Right renal pelvis (tissue), 4 donors: Measurements from ENCODE around the gene PROM2. TPM values are rescaled to one million over a fixed set of nuclear protein-coding genes. Genes with fewer than 3 reads are reported as not detected.

Source experiments
- DNase-seq, 4 donors: peaks; one replicate each; pipeline ENCODE4 v3.0.0-alpha.2; 2013; ENCODE audit warnings: low read depth in 4 of 4, low spot score in 3 of 4, missing footprints in 1 of 4
- polyA plus RNA-seq, 4 donors: library from polyadenylated mRNA; unstranded; fragments of 120-200 nt; gene quantifications; one replicate each; pipeline ENCODE4 v1.2.1, GENCODE V29; 2013; ENCODE audit not compliant: insufficient read length in 4 of 4

The PROM2 gene
- polyA plus RNA-seq, 4 donors, result 24.9 to 45.1 (median 34.7) TPM

DNA sequence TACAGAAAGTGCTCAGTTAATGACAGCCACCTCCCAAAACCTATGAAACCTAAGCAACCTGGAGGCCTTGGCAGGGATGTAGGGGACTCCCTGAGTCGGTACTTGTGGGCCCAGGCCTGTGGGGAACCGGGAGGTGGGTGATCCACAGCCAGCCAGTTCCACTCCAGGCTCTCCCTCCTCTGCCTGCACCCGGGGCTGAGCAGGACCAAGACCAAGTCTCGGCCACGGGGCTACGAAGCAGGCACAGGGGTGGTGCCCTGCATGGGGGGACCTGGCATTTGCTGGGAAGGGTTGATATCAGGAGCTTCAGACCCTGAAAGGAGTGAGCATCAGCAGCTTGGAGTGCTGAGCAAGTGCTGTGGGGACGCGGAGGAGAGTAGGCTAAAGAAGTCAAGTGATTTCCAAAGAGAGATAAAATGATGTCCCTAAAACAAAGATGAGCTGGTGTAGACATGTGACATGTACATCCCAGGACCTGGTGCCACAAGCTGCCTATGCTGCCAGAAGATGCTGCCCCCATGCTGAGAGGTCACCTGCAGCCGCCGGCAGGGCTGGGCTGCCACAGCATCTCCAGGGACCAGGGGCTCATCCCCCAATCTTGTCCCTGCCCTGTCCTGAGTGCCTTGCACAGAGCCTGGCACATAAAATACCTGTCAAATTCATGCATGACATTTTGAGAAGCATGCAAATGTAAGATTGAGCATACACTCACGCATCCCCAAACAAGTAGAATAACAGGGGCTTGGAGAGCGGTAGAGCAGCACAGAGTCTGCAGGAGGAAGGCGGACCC lies 44.4 kb downstream of the PROM2 start:
- DNase-seq, result no peak

DNA sequence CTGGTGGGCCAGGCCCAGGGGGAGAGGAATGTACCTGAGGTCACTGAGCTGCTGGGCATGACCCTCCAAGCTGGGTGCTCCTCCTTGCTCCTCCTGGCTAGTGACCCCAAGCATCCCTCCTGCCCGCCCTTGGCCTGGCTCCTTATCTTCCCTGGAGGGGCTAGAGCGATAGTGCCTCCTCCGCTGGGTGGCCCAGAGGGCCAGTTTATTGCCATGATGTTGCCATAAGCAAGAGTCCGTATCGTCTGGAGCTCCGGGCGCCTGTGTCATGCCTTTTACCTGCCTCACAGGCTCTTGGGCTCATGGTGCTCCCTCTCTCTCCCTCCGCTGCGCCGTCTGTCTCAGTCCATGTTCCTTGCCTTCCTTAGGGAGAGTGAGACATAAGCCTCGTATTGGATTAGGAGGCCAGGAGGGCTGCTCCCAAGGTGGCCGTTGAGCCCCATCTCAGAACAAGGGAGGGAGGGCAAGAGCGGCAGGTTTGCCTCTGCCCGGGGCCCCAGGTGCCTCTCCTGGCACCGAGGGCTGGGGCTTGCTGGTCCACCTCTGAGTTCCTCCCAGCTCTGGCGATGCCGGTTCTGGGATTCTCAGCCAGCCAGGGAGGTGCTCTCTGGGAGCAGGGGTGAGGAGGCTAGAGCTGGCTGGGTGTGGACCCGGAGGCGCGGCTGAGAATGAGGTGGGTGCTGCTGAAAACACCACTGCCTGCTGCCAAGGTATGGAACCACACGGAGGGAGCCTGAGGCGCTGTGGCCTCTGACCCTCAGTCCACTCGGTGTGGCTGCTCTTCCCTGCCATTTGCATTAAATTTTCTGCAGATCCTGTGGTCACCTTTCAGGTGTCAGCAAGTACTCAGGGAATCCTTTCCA lies 45.5 kb downstream of the PROM2 start:
- no peak for DNase-seq

DNA sequence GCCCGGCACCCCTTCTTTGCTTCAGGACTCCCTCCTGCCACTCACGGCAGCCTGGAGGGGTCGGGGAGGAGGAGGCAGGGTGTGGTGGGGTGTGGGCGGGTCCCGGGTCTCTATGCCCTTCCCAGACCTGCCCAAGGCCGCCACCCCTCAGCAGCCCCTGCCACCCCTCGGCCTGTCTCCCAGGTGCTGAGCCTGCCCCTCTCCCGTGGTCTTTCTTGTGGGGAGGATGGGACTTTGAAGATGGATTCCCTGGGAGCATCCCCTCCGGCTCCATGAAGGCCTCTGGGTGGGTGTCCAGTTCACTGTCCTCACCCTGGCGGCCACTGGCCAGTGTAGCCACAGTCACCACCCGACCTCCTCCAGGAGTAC lies 46.1 kb downstream of the PROM2 start:
- DNase-seq, result no peak

DNA sequence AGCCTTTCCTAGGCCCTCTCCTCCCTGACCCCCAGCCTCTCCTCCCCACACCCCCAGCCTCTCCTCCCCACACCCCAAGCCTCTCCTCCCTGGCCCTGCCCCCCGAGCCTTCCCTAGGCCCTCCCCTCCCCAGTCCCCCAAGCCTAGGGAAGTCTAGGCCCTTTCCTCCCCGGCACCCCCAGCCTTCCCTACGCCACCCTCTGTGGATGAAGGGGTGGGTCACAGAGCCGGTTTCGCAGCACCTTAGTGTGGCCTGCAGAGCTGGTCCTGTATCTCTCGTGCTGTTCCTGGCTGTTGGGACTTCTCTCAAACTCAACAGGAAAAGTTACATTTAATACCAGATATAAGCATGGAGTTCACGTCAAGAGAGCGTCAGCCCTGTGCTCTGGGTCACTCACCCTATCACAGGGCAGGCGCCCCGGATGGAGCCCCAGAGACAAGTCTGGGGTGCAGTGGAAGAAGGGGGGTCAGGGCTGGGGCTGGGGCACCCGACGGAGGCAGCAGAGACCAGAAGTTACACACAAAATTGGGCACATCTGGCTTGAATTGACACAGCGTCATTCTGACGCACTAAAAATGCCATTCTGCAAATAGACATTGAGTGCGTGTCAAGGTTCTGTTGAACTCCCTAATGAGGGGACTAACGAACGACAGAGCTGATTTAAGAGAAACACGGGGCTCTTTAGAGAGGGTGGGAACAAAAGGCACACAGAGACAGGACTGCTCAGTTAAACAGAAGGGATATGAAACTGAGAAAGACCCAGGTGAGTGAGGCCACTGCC lies 46.9 kb downstream of the PROM2 start:
- no peak for DNase-seq

DNA sequence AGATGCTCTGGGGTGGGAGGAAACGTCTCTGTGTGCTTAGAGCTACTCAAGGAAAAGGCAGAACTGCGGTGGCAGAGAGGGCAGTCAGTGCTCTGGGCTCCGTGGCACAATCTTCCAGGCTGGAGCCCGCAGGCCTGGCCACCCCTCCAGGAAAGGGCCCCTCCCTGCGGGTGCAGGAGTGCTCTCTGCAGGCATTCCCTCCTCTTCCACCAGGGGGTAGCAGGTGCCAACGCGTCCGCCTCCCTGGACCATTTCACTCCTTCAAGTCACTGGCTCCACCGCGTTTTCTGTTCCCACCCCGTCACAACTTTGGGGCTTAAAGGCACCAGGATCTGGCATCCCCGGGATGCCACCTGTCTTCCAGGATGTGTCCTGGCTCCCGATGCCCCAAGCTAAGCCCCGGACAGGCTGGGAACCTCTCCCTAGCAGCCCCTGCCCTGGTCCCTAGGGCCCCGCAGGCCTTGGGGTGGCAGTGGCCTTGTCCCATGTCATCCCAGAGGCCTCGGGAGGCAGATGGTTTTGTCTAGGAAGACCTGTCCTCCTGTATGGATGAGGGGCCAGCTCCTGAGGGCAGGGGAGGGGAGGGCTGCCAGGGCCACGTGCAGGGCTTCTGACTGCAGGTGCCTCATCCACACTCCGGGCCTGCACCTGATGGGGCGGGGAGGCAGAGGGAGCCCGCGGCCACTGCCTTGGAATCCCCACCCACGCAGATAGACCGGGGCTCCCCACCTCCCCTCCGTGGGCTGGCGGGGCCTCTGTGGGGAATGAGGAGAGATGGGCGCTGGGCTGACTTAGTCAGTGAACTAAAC lies 49.3 kb downstream of the PROM2 start:
- DNase-seq, result no peak

DNA sequence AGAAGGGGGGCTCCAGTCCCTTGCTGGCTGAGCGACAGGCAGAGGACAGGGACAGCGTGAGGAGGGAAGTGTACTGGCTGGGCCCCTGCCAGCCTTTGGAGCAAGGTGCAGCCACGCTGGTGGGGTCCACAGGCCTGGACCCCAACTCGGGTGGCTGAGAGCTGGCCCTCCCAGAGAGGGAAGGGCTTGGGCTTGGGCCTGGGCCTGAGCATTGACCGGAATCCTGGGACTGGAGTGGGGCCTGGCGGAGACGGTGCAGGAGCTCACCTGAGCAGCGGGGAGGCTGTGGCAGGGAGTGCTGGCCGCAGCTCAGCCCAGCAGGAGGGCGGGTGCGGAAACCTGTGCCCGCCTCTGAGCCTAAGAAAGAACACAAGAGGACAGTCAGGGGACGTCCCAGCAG lies 50.8 kb downstream of the PROM2 start:
- no peak for DNase-seq

DNA sequence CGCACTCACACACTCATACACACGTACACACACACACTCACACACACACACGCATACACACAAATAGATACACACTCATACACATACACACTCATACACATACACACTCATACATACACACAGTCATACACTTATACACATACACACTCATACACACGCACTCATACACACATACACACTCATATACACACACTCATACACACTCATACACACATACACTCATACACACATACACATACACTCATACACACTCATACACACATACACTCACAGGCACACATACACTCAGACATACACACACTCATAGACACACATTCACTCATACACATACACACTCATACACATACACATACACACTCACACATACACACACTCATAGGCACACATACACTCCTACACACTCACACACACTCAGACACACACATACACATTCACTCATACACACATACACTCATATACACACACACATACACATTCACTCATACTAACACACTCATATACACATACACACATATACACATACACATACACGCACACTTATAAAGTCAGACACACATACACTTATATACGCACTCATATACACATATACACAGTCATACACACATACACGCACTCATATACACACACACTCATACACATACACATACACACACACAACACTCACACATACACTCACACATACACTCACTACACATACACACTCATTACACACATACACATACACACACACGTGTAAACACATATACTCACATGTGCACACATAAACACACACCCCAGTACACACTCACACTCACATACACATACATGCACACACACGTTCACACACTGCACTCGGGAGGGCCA lies 51.6 kb downstream of the PROM2 start:
- DNase-seq, result no peak

DNA sequence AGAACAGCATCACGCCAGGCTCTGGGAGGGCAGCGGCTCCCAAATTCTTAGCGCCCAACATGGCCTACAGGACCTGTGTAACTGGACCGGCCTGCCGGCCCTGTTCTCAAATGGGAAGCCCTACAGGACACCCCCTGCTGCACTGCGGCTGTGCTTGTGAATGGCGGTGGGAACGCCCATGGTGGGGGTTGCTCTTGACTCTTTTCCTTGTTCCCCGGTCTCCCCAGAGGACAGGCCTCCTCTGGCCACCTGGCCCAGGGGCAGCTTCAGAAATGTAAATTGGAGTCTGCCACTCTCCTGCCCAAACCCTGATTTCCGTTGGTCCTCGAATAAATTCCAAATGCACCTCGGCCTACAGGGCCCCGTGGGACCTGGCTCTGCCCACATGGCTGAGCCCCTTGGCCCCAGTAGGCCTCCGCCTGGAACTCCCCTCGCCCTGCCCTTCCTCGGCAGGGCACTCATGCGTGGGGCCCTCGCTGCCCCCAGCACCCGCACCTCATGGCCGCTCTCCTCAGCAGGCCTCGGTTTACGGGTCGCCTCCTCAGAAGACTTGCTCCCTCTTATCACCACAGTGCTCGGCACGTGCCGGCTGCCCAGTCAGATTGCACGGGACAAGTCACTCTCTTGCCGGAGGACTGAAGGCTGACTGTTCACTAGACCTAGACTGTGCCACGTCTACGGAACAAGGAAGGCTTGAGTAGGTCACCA lies 52.3 kb downstream of the PROM2 start:
- no peak for DNase-seq

DNA sequence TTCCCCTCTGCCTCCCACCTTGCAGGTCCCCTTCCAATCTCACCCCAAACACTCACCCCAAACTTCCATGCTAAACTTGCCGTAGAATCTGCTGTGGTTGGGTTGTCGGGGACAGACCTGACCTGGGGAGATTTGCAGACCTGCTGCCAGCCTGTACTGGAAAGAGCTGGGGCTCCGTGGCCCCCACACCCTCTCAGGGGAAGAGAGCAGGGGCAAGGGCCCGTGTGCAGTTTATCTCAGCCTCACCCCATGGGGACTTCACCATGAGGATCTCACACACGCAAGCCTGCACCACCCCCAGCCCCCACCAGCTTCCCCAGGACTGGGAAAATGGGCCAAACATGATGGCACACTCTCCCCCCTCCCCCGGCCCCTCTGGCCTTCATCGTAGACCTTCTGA lies 53.6 kb downstream of the PROM2 start:
- no peak for DNase-seq

DNA sequence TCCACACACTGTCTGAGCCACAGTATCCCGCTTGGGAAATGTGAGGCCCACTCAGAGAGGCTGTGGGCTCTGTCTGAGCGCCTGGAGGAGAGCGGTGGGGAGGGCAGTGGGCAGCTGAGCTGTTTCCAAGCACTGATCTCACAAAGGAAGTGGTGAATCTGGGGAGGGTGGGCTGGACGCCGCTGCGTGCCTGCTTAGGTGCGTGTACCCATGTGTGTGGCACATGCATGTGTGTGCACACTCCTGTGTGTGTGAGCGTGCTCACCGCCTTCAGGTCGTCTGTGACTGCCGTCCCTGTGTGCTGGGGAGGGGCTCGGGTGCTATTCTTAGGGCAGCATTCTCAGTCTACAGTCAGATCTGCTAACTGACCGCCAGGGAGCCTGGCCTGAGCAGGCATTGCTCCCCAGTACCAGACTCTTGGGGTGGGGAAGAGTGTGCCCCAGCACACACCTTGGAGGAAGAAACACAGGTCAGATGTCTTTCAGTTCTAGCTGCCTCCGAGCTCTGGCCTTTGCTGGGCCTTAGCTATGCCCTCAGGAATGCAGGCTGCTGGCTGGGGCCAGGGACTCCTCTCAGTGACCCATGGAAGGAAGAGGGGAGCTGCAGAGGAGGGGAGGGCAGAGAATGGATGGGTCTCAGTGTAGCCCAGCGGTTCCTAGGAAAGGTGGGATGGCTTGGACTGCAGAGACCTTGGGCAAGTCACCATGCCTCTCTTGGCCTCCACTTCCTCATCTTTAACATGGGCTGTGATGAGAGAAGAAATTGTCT lies 54.3 kb downstream of the PROM2 start:
- no peak for DNase-seq

DNA sequence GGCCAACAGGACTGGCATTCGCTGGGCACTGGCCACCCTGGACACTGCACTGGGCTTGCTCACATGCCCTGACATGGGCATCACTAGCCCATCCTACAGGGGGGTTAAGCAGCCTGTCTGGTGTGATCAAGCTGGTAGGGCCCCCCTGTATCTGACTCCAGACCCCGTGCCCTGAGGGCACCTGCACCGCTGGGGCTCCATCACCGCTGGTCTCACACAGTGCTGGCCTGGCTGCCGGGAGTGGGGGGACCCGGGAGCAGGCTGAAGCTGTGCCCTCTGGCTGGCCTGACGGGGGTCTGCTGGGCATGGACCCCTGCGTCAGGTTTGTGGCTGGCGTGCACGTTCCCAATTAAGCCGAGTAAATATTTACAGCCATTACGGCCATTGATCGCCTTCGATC lies 55.2 kb downstream of the PROM2 start:
- no peak for DNase-seq

DNA sequence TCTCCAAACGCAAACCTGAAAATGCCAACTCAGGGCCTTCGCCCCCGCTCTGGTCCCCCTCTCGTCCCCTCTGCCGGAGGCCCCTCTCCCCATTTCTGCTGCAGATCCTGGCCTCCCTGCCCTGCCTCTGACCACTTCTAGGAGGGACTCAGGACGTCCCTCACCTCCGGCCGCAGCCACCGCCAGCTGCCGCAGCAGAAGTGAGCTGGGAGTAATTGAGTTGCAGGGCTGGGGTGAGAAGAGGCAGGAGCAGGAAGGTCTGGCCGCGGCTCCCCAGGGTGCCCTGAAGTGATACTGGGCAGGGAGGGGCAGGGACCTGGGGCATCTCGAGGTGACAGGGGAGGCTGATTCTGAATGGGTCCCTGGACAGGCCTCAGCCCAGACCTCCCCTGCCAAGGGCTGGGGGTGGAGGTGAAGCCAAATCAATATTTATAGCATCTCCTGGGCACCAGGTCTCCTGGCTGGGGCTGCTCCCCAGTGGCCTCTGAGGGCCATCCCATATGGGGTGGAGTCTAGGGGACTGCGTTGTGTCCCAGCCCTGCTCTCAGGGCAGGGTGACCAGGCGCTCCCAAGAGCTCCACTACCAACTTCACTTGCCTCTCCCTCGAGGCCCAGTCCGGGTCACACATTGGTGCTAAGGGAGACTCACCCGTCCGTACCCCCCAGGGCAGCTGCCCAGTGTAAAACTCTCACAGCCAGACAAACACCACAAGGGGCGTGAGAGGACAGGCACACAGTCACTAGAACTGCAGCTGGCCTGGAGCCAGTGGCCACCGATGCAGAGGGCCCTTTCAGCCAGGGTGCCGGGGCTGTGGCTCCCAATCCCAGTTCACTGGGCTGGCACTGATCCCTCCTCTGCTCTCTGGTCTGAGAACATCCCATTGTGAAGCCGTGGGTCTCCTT lies 55.9 kb downstream of the PROM2 start:
- no peak for DNase-seq

DNA sequence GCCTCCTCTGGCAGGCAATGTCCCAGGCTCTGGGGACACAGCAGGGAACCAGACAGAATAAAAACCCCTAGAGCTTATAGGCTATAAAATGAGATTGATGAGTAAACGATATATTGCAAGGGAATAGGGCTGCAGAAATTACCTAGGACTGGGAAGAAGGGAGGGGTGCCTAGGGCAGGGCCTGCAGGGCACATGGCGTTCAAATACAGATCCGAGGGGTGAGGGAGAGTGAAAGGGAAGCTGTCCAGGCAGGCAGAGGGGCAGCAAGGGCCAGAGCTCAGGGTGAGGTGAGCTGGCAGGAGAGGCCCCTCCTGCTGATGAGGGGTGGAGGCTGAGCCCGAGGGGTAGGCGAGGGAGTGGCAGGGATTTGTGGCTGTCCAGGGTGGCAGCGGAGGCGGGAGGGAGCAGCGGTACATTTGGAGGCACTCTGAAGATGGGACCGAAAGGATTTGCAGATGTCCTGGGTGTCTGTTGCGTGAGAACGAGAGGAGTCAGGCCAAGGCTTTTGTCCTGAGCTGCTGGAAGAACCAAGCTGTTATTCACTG lies 56.6 kb downstream of the PROM2 start:
- DNase-seq, result no peak

DNA sequence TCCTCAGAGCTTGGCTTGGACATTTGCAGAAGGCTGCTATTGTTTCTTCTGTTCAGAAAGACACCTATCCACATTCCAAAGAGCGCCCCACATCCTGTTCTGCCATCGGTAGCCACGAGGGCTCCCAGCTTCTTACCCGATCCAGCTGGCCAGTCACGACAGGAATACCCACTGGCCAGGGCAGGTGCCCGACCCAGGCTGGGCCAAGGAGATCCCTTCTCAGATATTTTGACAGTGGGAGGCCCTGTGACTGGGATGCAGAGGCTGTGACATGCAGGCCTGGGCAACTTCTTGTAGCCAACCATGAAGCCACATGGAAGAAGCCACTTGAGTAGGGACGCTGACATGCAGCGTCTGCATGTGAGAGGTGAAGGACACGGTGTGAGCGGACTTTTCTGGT lies 57.4 kb downstream of the PROM2 start:
- DNase-seq, result no peak

DNA sequence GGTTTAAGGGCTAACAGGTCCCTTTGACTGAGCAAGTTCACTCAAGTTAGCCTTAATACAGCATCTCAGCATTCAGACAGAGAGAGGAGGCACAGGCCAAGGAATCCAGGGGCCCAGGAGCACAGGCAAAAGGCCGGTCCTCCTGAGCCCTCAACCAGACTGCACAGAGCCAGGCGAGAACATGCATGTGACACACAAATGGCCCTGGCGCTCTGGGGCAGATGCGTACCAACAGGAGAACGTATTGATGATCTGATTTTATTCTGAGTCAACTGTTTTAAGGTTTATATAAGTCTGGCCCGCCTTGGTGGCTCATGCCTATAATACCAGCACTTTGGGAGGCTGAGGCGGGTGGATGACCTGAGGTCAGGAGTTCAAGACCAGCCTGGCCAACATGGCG lies 57.8 kb downstream of the PROM2 start:
- DNase-seq, result no peak

DNA sequence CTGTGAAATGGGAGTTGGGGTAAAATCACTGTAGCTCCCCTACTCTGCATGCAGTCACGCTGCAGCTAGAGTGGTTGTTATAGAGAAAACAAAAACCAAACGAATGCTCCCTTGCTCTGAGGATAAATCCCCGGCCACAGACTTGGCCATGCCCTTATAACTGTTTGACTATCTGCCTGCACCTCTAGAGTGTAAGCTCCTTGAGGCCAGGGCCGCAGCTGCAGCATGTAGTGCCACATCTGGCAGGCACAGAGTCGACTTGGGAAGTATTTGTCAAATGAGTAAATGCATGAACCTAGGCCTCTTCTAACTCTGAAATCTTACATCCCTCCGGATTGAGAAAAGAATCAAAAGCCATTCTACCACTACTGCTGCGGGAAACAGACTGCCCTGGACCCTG lies 58.8 kb downstream of the PROM2 start:
- DNase-seq, result no peak

DNA sequence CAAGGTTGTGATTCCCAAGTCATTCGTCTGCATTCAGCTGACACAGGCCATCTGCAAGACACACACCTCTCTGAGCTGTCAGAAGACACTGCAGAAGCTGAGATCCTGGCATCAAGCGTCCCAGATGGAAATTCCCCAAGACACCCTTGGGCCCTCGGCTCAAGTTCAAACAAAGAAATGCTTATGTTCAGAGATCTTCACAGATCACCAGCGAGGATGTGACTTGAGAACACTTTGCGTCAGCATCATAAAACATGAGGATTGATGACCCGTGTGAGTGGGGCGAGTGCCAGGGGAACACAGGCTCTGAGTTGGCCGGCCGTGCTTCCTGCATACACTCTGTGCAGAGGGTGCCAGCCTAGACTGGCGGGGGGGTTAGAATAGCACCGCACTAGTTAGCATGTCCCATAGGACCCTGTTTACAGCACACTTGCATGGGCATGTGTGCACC lies 59.7 kb downstream of the PROM2 start:
- peak in 3 of 4 donors; percentile 55 to 90 (median 61) for DNase-seq
